HCT116 (cell line): ENCODE data around the gene LRP1. TPM values are rescaled to one million over a fixed set of nuclear protein-coding genes. Genes with fewer than 3 reads are reported as not detected.

Experiments used
- ATAC-seq: fragments of 200-7000 bp; cut with Tn5 transposase; 2 replicates; pipeline ENCODE4 v1.9.1; 2020; ENCODE audit warnings: mild to moderate bottlenecking, moderate library complexity
- BruUV-seq: library from RNA; stranded (reverse); fragments of 400-500 nt; replicated peaks from 2 replicates; lab custom pipeline; 2021; lab: Mats Ljungman, UMichigan
- CTCF ChIA-PET: fragments of 300-600 bp; sonication (Branson Sonifier 250); formaldehyde crosslinking; loops from one replicate; lab custom pipeline; 2021; ENCODE audit warnings: antibody characterized with exemption; lab: Charles Lee
- POLR2A ChIA-PET: fragments of 300-600, 350-600 bp; sonication (Branson Sonifier 250); formaldehyde crosslinking; loops from one replicate; lab custom pipeline; 2021; ENCODE audit warnings: antibody characterized with exemption; lab: Charles Lee
- RAD21 ChIA-PET, 2 experiments: fragments of 300-600 bp; sonication (Branson Sonifier 250); formaldehyde crosslinking; loops; one replicate each; lab custom pipeline; 2023; ENCODE audit warnings: low total read pairs in 2 of 2; ENCODE audit not compliant: uncharacterized antibody in 2 of 2, unreplicated experiment in 2 of 2, low non-redundant PET in 1 of 2; lab: Charles Lee
- DNase-seq: peaks from one replicate; pipeline ENCODE4 v3.0.0-alpha.2; 2010; ENCODE audit warnings: low read depth, low spot score
- H2AFZ ChIP-seq: fragments of 200-600 bp; shearing (Covaris generic), sonication (generic); 2 replicates; pipeline ENCODE4 v1.6.1; 2017; ENCODE audit warnings: low read depth, mixed run types, mixed read lengths, antibody characterized with exemption, low read length; ENCODE audit not compliant: poor library complexity, severe bottlenecking
- H3K27ac ChIP-seq: 2 replicates; pipeline ENCODE4 v1.5.1; 2012; ENCODE audit warnings: low read depth, low read length
- H3K27me3 ChIP-seq: fragments of 200-600 bp; sonication (generic); 2 replicates; pipeline ENCODE4 v1.6.1; 2016; ENCODE audit warnings: mixed run types, low read length, mixed read lengths; ENCODE audit not compliant: insufficient read depth
- H3K36me3 ChIP-seq, 2 experiments: fragments of 200-500 bp in 1 of 2; fragments of 200-600 bp in 1 of 2; sonication (Bioruptor generic) in 1 of 2; sonication (generic) in 1 of 2; 2 replicates each; pipeline versions ENCODE4 v1.5.1 to v1.6.1; 2014 to 2016; ENCODE audit warnings: low read length in 2 of 2, inconsistent platforms in 1 of 2, mixed read lengths in 1 of 2, mixed run types in 1 of 2; ENCODE audit not compliant: insufficient read depth in 2 of 2, control insufficient read depth in 1 of 2
- H3K4me1 ChIP-seq, 2 experiments: fragments of 200-600 bp in 1 of 2; sonication (generic) in 1 of 2; 2 replicates each; pipeline versions ENCODE4 v1.5.1 to v1.6.1; 2012 to 2017; ENCODE audit warnings: low read length in 2 of 2, inconsistent platforms in 1 of 2, mild to moderate bottlenecking in 1 of 2, mixed read lengths in 1 of 2, mixed run types in 1 of 2, moderate library complexity in 1 of 2; ENCODE audit not compliant: insufficient read depth in 2 of 2, control insufficient read depth in 1 of 2
- H3K4me2 ChIP-seq: fragments of 200-600 bp; sonication (generic); 2 replicates; pipeline ENCODE4 v1.6.1; 2017; ENCODE audit warnings: mixed run types, low read length, mixed read lengths
- H3K4me3 ChIP-seq, 2 experiments: fragments of 200-600 bp in 1 of 2; sonication (generic) in 1 of 2; replicated peaks in 1 of 2; 2 replicates each; pipeline ENCODE4 v1.5.1; 2011 to 2016; ENCODE audit warnings: low read length in 2 of 2, control low read depth in 1 of 2, low read depth in 1 of 2, mild to moderate bottlenecking in 1 of 2, mixed read lengths in 1 of 2, mixed run types in 1 of 2
- H3K79me2 ChIP-seq: fragments of 200-600 bp; sonication (generic); 2 replicates; pipeline ENCODE4 v1.6.1; 2017; ENCODE audit warnings: mild to moderate bottlenecking, mixed run types, low read length, moderate library complexity, mixed read lengths; ENCODE audit not compliant: insufficient read depth
- H3K9ac ChIP-seq: fragments of 200-600 bp; sonication (generic); 2 replicates; pipeline ENCODE4 v1.6.1; 2016; ENCODE audit warnings: low read length, mixed read lengths
- H3K9me2 ChIP-seq: fragments of 200-600 bp; sonication (generic), shearing (Covaris generic); 2 replicates; pipeline ENCODE4 v1.6.1; 2017; ENCODE audit warnings: mixed run types, mild to moderate bottlenecking, moderate library complexity; ENCODE audit not compliant: insufficient read depth
- H3K9me3 ChIP-seq, 2 experiments: fragments of 200-500 bp in 1 of 2; fragments of 200-600 bp in 1 of 2; sonication (Bioruptor generic) in 1 of 2; sonication (generic) in 1 of 2; 2 replicates each; pipeline ENCODE4 v1.6.1; 2014 to 2017; ENCODE audit warnings: low read length in 2 of 2, mixed read lengths in 2 of 2, inconsistent platforms in 1 of 2, low read depth in 1 of 2, mild to moderate bottlenecking in 1 of 2, mixed run types in 1 of 2, moderate library complexity in 1 of 2; ENCODE audit not compliant: control insufficient read depth in 1 of 2, insufficient read depth in 1 of 2
- H4K20me1 ChIP-seq: fragments of 200-600 bp; sonication (generic), shearing (Covaris generic); 2 replicates; pipeline ENCODE4 v1.6.1; 2017; ENCODE audit warnings: mixed run types, mild to moderate bottlenecking, moderate library complexity; ENCODE audit not compliant: insufficient read depth
- CEBPB ChIP-seq: IDR thresholded peaks from 2 replicates; pipeline ENCODE4 v1.6.1; 2012; ENCODE audit warnings: low read depth
- EGR1 ChIP-seq: IDR thresholded peaks from 2 replicates; pipeline ENCODE4 v1.6.1; 2012; ENCODE audit warnings: low read depth
- ELF1 ChIP-seq: IDR thresholded peaks from 2 replicates; pipeline ENCODE4 v1.6.1; 2012; ENCODE audit warnings: low read depth, borderline replicate concordance
- EZH2phosphoT487 ChIP-seq: fragments of 200-600 bp; IDR thresholded peaks from 2 replicates; pipeline ENCODE4 v1.6.1; 2018; ENCODE audit warnings: antibody characterized with exemption, borderline replicate concordance
- FOSL1 ChIP-seq: IDR thresholded peaks from 2 replicates; pipeline ENCODE4 v1.6.1; 2012; ENCODE audit warnings: low read depth
- POLR2A ChIP-seq: IDR thresholded peaks from 2 replicates; pipeline ENCODE4 v1.7.0; 2011; ENCODE audit warnings: borderline replicate concordance; ENCODE audit not compliant: insufficient read depth, insufficient read length; ENCODE audit errors: extremely low read depth
- RAD21 ChIP-seq: IDR thresholded peaks from 2 replicates; pipeline ENCODE4 v1.6.1; 2012; ENCODE audit warnings: low read depth, mild to moderate bottlenecking
- SP1 ChIP-seq: IDR thresholded peaks from 2 replicates; pipeline ENCODE4 v1.6.1; 2012; ENCODE audit warnings: low read depth
- ZFX ChIP-seq: fragments of 450-650 bp; IDR thresholded peaks from 2 replicates; pipeline ENCODE4 v1.6.1; 2017
- ZNF274 ChIP-seq: fragments of 200-500 bp; sonication (Bioruptor generic); IDR thresholded peaks from 2 replicates; pipeline ENCODE4 v1.6.1; 2014; ENCODE audit warnings: mild to moderate bottlenecking, low read depth, low read length, inconsistent platforms
- intact Hi-C: fragments of 100-400 bp; cut with micrococcal nuclease; formaldehyde crosslinking; loops from 2 replicates; pipeline ENCODE4 v1.10.0; 2022
- total RNA-seq: library from RNA; stranded (reverse); gene quantifications from one replicate; pipeline ENCODE4 v1.2.1, GENCODE V29; 2021; ENCODE audit not compliant: unreplicated experiment
- TF ChIP-seq, protein P1 (sequence below): IDR thresholded peaks from 2 replicates; pipeline ENCODE4 v1.6.1; 2012; ENCODE audit warnings: low read depth

The LRP1 gene
- total RNA-seq, 1 experiment from 2014 or later, result 12.0 TPM

DNA sequence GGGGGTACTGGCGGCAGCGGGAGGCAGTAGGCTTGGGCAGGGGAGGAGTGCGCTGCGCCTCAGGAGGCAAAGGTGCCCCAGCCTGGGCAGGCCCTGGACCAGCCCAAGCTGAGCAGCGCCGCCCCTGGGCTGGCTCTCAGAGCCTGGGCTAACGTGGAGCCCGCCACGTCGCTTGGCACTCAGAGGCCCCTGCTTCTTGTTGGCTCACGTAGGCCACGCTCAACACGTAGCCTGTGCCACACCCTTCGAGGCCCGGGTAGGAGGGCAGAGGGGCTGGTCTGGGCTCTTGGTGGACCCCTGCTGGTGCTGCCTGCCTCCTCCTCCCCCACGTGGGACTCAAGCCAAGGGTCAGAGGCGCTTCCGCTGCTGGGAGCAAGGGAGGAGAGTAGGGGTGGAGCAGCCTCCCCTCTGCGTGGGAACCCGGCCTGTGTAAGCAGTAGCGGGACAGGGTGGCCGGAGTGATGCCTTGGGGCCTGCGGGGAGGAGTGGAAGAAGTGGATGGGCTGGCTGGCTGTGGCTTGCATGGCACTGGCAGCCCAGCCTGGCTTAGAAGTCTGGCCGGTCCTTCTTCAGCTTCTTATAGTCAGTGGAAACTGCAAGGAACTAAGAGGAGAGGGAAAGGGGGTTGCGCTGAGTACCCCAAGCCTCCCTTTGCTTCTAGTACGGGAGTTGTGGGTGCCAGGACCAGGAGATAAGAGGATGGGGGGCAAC lies 106.9 kb downstream of the LRP1 start:
- Histone ChIP-seq H3K4me1 (peaks cover 16 to 25% of the 10 kb centered on the region in 2 experiments), H3K27ac (no peak overlapping the region), H3K36me3 (peaks cover 15 to 34% of the 10 kb centered on the region in 2 experiments), H2AFZ (no peak overlapping the region), H3K79me2 (peaks cover 23% of the 10 kb centered on the region), H3K4me2 (no peak overlapping the region), H3K9me3 (no peaks in the 10 kb centered on the region), H3K9ac (no peak overlapping the region), H3K9me2 (no peaks in the 10 kb centered on the region), H3K27me3 (peaks cover 4% of the 10 kb centered on the region; the same call in 1 of the 2 replicates), H4K20me1 (no peaks in the 10 kb centered on the region), H3K4me3 (no peak overlapping the region)
- ChIA-PET RAD21 (no interaction called here), POLR2A (no interaction called here), CTCF (no interaction called here)
- ATAC-seq, result no peak
- BruUV-seq, result no TSS peak
- intact Hi-C loops, result no loop called here
- TF ChIP-seq SP1 (no peak), ZFX (no peak), CEBPB (no peak), EGR1 (no peak), RAD21 (no peak), ZNF274 (no peak), FOSL1 (no peak), EZH2phosphoT487 (no peak), ELF1 (no peak), POLR2A (no peak)
- TF ChIP-seq, protein P1, sequence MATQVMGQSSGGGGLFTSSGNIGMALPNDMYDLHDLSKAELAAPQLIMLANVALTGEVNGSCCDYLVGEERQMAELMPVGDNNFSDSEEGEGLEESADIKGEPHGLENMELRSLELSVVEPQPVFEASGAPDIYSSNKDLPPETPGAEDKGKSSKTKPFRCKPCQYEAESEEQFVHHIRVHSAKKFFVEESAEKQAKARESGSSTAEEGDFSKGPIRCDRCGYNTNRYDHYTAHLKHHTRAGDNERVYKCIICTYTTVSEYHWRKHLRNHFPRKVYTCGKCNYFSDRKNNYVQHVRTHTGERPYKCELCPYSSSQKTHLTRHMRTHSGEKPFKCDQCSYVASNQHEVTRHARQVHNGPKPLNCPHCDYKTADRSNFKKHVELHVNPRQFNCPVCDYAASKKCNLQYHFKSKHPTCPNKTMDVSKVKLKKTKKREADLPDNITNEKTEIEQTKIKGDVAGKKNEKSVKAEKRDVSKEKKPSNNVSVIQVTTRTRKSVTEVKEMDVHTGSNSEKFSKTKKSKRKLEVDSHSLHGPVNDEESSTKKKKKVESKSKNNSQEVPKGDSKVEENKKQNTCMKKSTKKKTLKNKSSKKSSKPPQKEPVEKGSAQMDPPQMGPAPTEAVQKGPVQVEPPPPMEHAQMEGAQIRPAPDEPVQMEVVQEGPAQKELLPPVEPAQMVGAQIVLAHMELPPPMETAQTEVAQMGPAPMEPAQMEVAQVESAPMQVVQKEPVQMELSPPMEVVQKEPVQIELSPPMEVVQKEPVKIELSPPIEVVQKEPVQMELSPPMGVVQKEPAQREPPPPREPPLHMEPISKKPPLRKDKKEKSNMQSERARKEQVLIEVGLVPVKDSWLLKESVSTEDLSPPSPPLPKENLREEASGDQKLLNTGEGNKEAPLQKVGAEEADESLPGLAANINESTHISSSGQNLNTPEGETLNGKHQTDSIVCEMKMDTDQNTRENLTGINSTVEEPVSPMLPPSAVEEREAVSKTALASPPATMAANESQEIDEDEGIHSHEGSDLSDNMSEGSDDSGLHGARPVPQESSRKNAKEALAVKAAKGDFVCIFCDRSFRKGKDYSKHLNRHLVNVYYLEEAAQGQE, result no peak
- no peak for DNase-seq
